Mucosa of stomach (tissue), 1 donor: ENCODE measurements around the gene WWTR1.

Experiments used
- H3K27me3 ChIP-seq: one replicate; pipeline ENCODE4 v1.7.0; 2013; ENCODE audit warnings: mild to moderate bottlenecking, low read length; ENCODE audit not compliant: control insufficient read depth, insufficient read depth
- H3K36me3 ChIP-seq: one replicate; pipeline ENCODE4 v1.7.0; 2013; ENCODE audit warnings: low read length; ENCODE audit not compliant: control insufficient read depth, insufficient read depth
- H3K4me1 ChIP-seq: one replicate; pipeline ENCODE4 v1.7.0; 2013; ENCODE audit warnings: mild to moderate bottlenecking, low read length; ENCODE audit not compliant: control insufficient read depth, insufficient read depth
- H3K4me3 ChIP-seq: one replicate; pipeline ENCODE4 v1.7.0; 2013; ENCODE audit warnings: low read length
- H3K9ac ChIP-seq: one replicate; pipeline ENCODE4 v1.7.0; 2013; ENCODE audit warnings: mild to moderate bottlenecking, low read length, moderate library complexity
- H3K9me3 ChIP-seq: one replicate; pipeline ENCODE4 v1.7.0; 2013; ENCODE audit warnings: mild to moderate bottlenecking, low read length, moderate library complexity; ENCODE audit not compliant: control insufficient read depth
- donor health status: Pancreatic carcinoma.

Gene WWTR1

GRCh38 chr3:149529099-149529498, 128.7 kb downstream of the WWTR1 start:
- Histone ChIP-seq H3K36me3 (no peaks in the 10 kb centered on the region), H3K27me3 (no peaks in the 10 kb centered on the region), H3K9me3 (no peaks in the 10 kb centered on the region), H3K4me1 (peaks cover 10% of the 10 kb centered on the region), H3K4me3 (no peak overlapping the region), H3K9ac (no peak overlapping the region)

- no peak overlapping the region for H3K4me3 ChIP-seq
- H3K27me3 ChIP-seq = no peaks in the 10 kb centered on the region
- no peak overlapping the region for H3K9ac ChIP-seq
- peaks cover 10% of the 10 kb centered on the region for H3K4me1 ChIP-seq
- H3K9me3 ChIP-seq = no peaks in the 10 kb centered on the region
- no peaks in the 10 kb centered on the region for H3K36me3 ChIP-seq
Measured at GRCh38 chr3:149528340-149528650, 129.5 kb downstream of the WWTR1 start.

GRCh38 chr3:149527531-149528339, 130.1 kb downstream of the WWTR1 start:
- H3K9me3 ChIP-seq = no peaks in the 10 kb centered on the region
- peaks cover 10% of the 10 kb centered on the region for H3K4me1 ChIP-seq
- no peaks in the 10 kb centered on the region for H3K36me3 ChIP-seq
- no peak overlapping the region for H3K9ac ChIP-seq
- H3K27me3 ChIP-seq = no peaks in the 10 kb centered on the region
- H3K4me3 ChIP-seq = no peak overlapping the region

- Histone ChIP-seq H3K4me1 (peaks cover 10% of the 10 kb centered on the region), H3K9me3 (no peaks in the 10 kb centered on the region), H3K36me3 (no peaks in the 10 kb centered on the region), H3K4me3 (no peak overlapping the region), H3K9ac (no peak overlapping the region), H3K27me3 (no peaks in the 10 kb centered on the region)
Measured at GRCh38 chr3:149523512-149524299, 134.1 kb downstream of the WWTR1 start.

GRCh38 chr3:149519912-149520311, 137.9 kb downstream of the WWTR1 start:
- Histone ChIP-seq H3K36me3 (no peaks in the 10 kb centered on the region), H3K4me1 (no peaks in the 10 kb centered on the region), H3K4me3 (no peak overlapping the region), H3K9me3 (no peaks in the 10 kb centered on the region), H3K9ac (no peak overlapping the region), H3K27me3 (no peaks in the 10 kb centered on the region)

- Histone ChIP-seq H3K27me3 (no peaks in the 10 kb centered on the region), H3K9me3 (no peaks in the 10 kb centered on the region), H3K36me3 (no peaks in the 10 kb centered on the region), H3K4me1 (no peaks in the 10 kb centered on the region), H3K9ac (no peak overlapping the region), H3K4me3 (no peak overlapping the region)
Measured at GRCh38 chr3:149516920-149517319, 140.9 kb downstream of the WWTR1 start.

- Histone ChIP-seq H3K4me3 (no peak overlapping the region), H3K4me1 (no peaks in the 10 kb centered on the region), H3K9ac (no peak overlapping the region), H3K27me3 (no peaks in the 10 kb centered on the region), H3K36me3 (no peaks in the 10 kb centered on the region), H3K9me3 (no peaks in the 10 kb centered on the region)
Measured at GRCh38 chr3:149515249-149515648, 142.6 kb downstream of the WWTR1 start.

- H3K9ac ChIP-seq = no peak overlapping the region
- H3K4me3 ChIP-seq = no peak overlapping the region
- no peaks in the 10 kb centered on the region for H3K27me3 ChIP-seq
- no peaks in the 10 kb centered on the region for H3K36me3 ChIP-seq
- H3K9me3 ChIP-seq = no peaks in the 10 kb centered on the region
- no peaks in the 10 kb centered on the region for H3K4me1 ChIP-seq
Measured at GRCh38 chr3:149514471-149514870, 143.4 kb downstream of the WWTR1 start.

- Histone ChIP-seq H3K4me1 (peaks cover 6% of the 10 kb centered on the region), H3K4me3 (no peak overlapping the region), H3K9me3 (no peaks in the 10 kb centered on the region), H3K9ac (no peak overlapping the region), H3K27me3 (no peaks in the 10 kb centered on the region), H3K36me3 (no peaks in the 10 kb centered on the region)
Measured at GRCh38 chr3:149512073-149512782, 145.6 kb downstream of the WWTR1 start.

GRCh38 chr3:149511040-149511626, 146.7 kb downstream of the WWTR1 start:
- H3K4me3 ChIP-seq = no peak overlapping the region
- H3K4me1 ChIP-seq = peaks cover 6% of the 10 kb centered on the region
- no peaks in the 10 kb centered on the region for H3K9me3 ChIP-seq
- no peak overlapping the region for H3K9ac ChIP-seq
- no peaks in the 10 kb centered on the region for H3K27me3 ChIP-seq
- H3K36me3 ChIP-seq = no peaks in the 10 kb centered on the region

- Histone ChIP-seq H3K4me1 (peaks cover 6% of the 10 kb centered on the region), H3K27me3 (no peaks in the 10 kb centered on the region), H3K36me3 (no peaks in the 10 kb centered on the region), H3K4me3 (no peak overlapping the region), H3K9ac (no peak overlapping the region), H3K9me3 (no peaks in the 10 kb centered on the region)
Measured at GRCh38 chr3:149510480-149510879, 147.3 kb downstream of the WWTR1 start.

- Histone ChIP-seq H3K36me3 (no peaks in the 10 kb centered on the region), H3K4me3 (no peak overlapping the region), H3K9ac (no peak overlapping the region), H3K4me1 (peaks cover 6% of the 10 kb centered on the region), H3K9me3 (no peaks in the 10 kb centered on the region), H3K27me3 (no peaks in the 10 kb centered on the region)
Measured at GRCh38 chr3:149509526-149509925, 148.3 kb downstream of the WWTR1 start.
